BJ (cell line): ENCODE results near the gene TXNDC2. TPM values are rescaled to one million over a fixed set of nuclear protein-coding genes. Genes with fewer than 3 reads are reported as not detected.

Experiments used
- CTCF ChIA-PET: fragments of 350-600 bp; formaldehyde crosslinking; extraction: SDS; loops from one replicate; lab custom pipeline; 2021; ENCODE audit warnings: antibody characterized with exemption, inconsistent platforms; lab: Yijun Ruan, JAX
- POLR2A ChIA-PET: fragments of 300-600 bp; sonication (Branson Sonifier 250); formaldehyde crosslinking; extraction: SDS; loops from one replicate; lab custom pipeline; 2021; ENCODE audit warnings: antibody characterized with exemption; lab: Charles Lee
- DNase-seq: peaks from one replicate; pipeline ENCODE4 v3.0.0-alpha.2; 2011; ENCODE audit warnings: low read depth
- H3K27me3 ChIP-seq: 2 replicates; pipeline ENCODE4 v1.6.0; 2011; ENCODE audit warnings: low read length; ENCODE audit not compliant: control insufficient read depth, insufficient read depth
- H3K36me3 ChIP-seq: 2 replicates; pipeline ENCODE4 v1.5.1; 2011; ENCODE audit warnings: low read length; ENCODE audit not compliant: control insufficient read depth, insufficient read depth
- H3K4me3 ChIP-seq: 2 replicates; pipeline ENCODE4 v1.5.1; 2011; ENCODE audit warnings: low read depth, mild to moderate bottlenecking, control low read depth, low read length
- polyA plus RNA-seq: library from polyadenylated mRNA; depleted of rRNA; stranded (reverse); fragments of >200 nt; gene quantifications from 2 replicates; pipeline ENCODE4 v1.2.3, GENCODE V29; 2011
- TF ChIP-seq, protein P1 (sequence below): IDR thresholded peaks from 2 replicates; pipeline ENCODE4 v1.5.1; 2011; ENCODE audit warnings: low read depth, mild to moderate bottlenecking, control low read depth, inconsistent platforms, low read length, moderate library complexity; ENCODE audit not compliant: insufficient read depth

The TXNDC2 gene
- polyA plus RNA-seq, 1 experiment, result 0.20 TPM

DNA sequence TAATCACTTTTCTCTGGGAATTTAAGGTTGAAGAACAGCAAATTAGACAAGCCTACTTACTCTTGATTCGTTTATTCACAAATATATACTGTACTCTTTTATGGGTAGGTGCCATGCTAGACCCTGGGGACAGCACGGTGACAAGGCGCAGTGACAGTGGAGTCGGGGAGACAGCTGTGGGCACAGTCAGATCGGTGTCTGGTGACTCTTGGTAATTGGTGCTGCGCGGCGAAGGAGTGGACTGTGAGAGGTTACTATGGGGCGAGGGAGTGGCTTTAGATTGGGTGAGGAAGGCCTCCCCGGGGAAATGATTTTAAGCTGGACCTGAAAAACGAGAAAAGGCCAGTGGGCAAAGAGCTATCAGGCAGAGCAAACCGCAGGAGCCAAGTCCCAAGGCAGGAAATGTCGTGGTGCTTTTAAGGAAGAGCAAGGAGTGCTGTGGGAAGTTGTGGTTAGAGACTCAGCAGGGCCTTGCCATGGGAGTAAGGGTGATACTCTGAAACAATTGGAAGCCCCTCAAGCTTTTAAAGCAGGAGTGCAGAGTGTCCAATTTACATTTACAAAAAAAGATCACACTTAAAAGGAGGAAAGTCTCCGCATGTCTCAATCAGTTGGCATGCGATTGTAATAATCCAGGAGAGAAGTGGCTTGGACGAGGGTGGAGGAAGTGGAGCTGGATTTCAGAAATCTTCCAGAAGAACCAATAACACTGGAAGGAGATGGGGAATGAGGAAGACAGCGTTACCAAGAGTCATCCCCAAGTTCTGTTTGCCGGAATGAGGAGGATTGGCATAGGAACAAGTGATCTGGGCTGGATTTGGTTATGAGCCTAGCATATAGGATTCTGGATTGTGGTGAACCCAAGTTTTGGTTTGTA is 36.1 kb upstream of the TXNDC2 start:
- DNase-seq, result no peak
- TF ChIP-seq, protein P1, sequence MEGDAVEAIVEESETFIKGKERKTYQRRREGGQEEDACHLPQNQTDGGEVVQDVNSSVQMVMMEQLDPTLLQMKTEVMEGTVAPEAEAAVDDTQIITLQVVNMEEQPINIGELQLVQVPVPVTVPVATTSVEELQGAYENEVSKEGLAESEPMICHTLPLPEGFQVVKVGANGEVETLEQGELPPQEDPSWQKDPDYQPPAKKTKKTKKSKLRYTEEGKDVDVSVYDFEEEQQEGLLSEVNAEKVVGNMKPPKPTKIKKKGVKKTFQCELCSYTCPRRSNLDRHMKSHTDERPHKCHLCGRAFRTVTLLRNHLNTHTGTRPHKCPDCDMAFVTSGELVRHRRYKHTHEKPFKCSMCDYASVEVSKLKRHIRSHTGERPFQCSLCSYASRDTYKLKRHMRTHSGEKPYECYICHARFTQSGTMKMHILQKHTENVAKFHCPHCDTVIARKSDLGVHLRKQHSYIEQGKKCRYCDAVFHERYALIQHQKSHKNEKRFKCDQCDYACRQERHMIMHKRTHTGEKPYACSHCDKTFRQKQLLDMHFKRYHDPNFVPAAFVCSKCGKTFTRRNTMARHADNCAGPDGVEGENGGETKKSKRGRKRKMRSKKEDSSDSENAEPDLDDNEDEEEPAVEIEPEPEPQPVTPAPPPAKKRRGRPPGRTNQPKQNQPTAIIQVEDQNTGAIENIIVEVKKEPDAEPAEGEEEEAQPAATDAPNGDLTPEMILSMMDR, result no peak
- no peak overlapping the region for H3K4me3 ChIP-seq
- no peaks in the 10 kb centered on the region; the same call in 1 of the 2 replicates for H3K36me3 ChIP-seq
- POLR2A ChIA-PET, result no interaction called here
- no peaks in the 10 kb centered on the region for H3K27me3 ChIP-seq
- CTCF ChIA-PET, result interaction anchor here (0.8 to 1.7 kb wide), 2 partner anchors 11 to 103 kb away, joined by 3 to 4 read pairs; no protein-coding TSS in a partner anchor

GRCh38 chr18:9850309-9850708 is 35.5 kb upstream of the TXNDC2 start:
- Histone ChIP-seq H3K4me3 (no peak overlapping the region), H3K36me3 (no peaks in the 10 kb centered on the region; the same call in 1 of the 2 replicates), H3K27me3 (no peaks in the 10 kb centered on the region)
- POLR2A ChIA-PET, result no interaction called here
- DNase-seq, result no peak
- CTCF ChIA-PET, result interaction anchor here (1.2 kb wide), 1 partner anchor 14 kb away, joined by 3 read pairs; no protein-coding TSS in a partner anchor
- TF ChIP-seq, protein P1, result no peak

DNA sequence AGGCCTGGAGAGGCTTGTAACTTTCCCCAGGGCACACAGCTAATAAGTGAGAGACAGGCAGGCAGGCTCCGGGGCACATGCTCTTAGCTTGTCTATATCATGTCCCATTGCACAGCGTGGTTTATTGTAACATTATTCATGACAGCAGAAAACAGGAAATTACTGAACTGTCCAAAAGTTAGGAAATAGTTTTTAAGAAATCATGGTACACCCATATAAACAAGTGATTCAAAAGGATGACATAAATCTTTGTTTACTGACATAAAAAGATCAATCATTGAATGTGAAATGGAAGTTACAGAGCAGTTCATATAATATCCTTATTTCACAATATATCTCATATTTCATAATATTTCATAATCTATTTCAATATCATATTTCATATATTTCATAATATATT is 34.3 kb upstream of the TXNDC2 start:
- no peaks in the 10 kb centered on the region for H3K27me3 ChIP-seq
- DNase-seq, result no peak
- TF ChIP-seq, protein P1, result no peak
- CTCF ChIA-PET, result interaction anchor here (0.5 to 1.2 kb wide), 2 partner anchors 15 to 38 kb away, joined by 3 to 5 read pairs; no protein-coding TSS in a partner anchor
- no peak overlapping the region for H3K4me3 ChIP-seq
- H3K36me3 ChIP-seq, result no peaks in the 10 kb centered on the region
- POLR2A ChIA-PET, result no interaction called here

GRCh38 chr18:9852266-9853081 is 33.3 kb upstream of the TXNDC2 start:
- ChIA-PET CTCF (interaction anchor here (1.4 kb wide), 1 partner anchor 17 kb away, joined by 5 read pairs; no protein-coding TSS in a partner anchor), POLR2A (no interaction called here)
- DNase-seq, result no peak

More at GRCh38 chr18:9852266-9853081, 33.3 kb upstream of the TXNDC2 start:
- TF ChIP-seq, protein P1, result no peak
- no peaks in the 10 kb centered on the region for H3K27me3 ChIP-seq
- H3K4me3 ChIP-seq, result no peak overlapping the region
- no peaks in the 10 kb centered on the region for H3K36me3 ChIP-seq
